BLaER1 treated with 17β-estradiol and CSF1 and Interleukin-3, amounts not matched to agents 10 nM and 100 nM (cell line): Measurements from ENCODE around the gene TNFSF12.
"Not testable (repeated sequence)": the region's sequence is repeated elsewhere in the genome, so short reads cannot be mapped to it uniquely, and the experiment has no call there.

Experiments used
- H3K27ac ChIP-seq, 11 experiments: shearing (Covaris generic); formaldehyde crosslinking; 2 replicates each; pipeline ENCODE4 v1.8.1; 2022
- H3K27me3 ChIP-seq, 11 experiments: shearing (Covaris generic); formaldehyde crosslinking; 2 replicates each; pipeline ENCODE4 v1.8.1; 2022
- H3K36me3 ChIP-seq, 11 experiments: shearing (Covaris generic); formaldehyde crosslinking; 2 replicates each; pipeline ENCODE4 v1.8.1; 2022
- H3K4me1 ChIP-seq, 10 experiments: shearing (Covaris generic); formaldehyde crosslinking; 2 replicates each; pipeline ENCODE4 v1.8.1; 2022
- H3K4me2 ChIP-seq, 11 experiments: shearing (Covaris generic); formaldehyde crosslinking; 2 replicates each; pipeline ENCODE4 v1.8.1; 2022
- H3K4me3 ChIP-seq, 10 experiments: shearing (Covaris generic); formaldehyde crosslinking; 2 replicates each; pipeline ENCODE4 v1.8.1; 2022
- H3K9ac ChIP-seq, 11 experiments: shearing (Covaris generic); formaldehyde crosslinking; 2 replicates each; pipeline ENCODE4 v1.8.1; 2022
- H3K9me3 ChIP-seq, 11 experiments: shearing (Covaris generic); formaldehyde crosslinking; replicated peaks in 1 of 11; 2 replicates each; pipeline ENCODE4 v1.8.1; 2022
- H4K20me1 ChIP-seq, 11 experiments: shearing (Covaris generic); formaldehyde crosslinking; 2 replicates each; pipeline ENCODE4 v1.8.1; 2022
- Cebpa-rat ChIP-seq, 11 experiments: shearing (Covaris generic); IDR thresholded peaks; 2 replicates each; pipeline ENCODE4 v1.8.1; 2022

Gene TNFSF12

GRCh38 chr17:7592422-7593021 is 43.7 kb downstream of the TNFSF12 start:
- Histone ChIP-seq H4K20me1 (peaks cover 0 to 55% (median 12%) of the 10 kb centered on the region in 11 experiments; a peak in 13 of 22 replicates), H3K9me3 (no peaks in the 10 kb centered on the region), H3K36me3 (peaks cover 70 to 97% (median 90%) of the 10 kb centered on the region in 11 experiments), H3K4me1 (peaks cover 11 to 29% (median 21%) of the 10 kb centered on the region in 10 experiments), H3K27ac (no peak overlapping the region), H3K27me3 (no peaks in the 10 kb centered on the region), H3K4me2 (no peak overlapping the region), H3K9ac (0 out of 22 replicates have a peak overlapping the region, but pooled peaks of 2 of the 11 experiments have one; percentile 8 to 15), H3K4me3 (no peak overlapping the region)
- no peak for TF ChIP-seq Cebpa-rat (IDR thresholded peaks at IDR 0.05)

- Histone ChIP-seq H3K4me2 (no peak overlapping the region), H3K9ac (peak overlapping the region in 1 of 11 experiments; percentile 15; a peak in 1 of 22 replicates), H3K9me3 (no peaks in the 10 kb centered on the region), H4K20me1 (peaks cover 0 to 53% (median 12%) of the 10 kb centered on the region in 11 experiments; a peak in 13 of 22 replicates), H3K4me1 (peaks cover 7 to 21% (median 13%) of the 10 kb centered on the region in 10 experiments), H3K36me3 (peaks cover 70 to 96% (median 88%) of the 10 kb centered on the region in 11 experiments), H3K27me3 (no peaks in the 10 kb centered on the region), H3K27ac (no peak overlapping the region), H3K4me3 (no peak overlapping the region)
- no peak for TF ChIP-seq Cebpa-rat (IDR thresholded peaks at IDR 0.05)
These were observed 44.4 kb downstream of the TNFSF12 start for GRCh38 chr17:7593296-7593695.

GRCh38 chr17:7597561-7597960 is 48.7 kb downstream of the TNFSF12 start:
- not testable (repeated sequence) for H3K27me3 ChIP-seq, H3K9me3 ChIP-seq, H3K9ac ChIP-seq, H3K27ac ChIP-seq, H3K4me2 ChIP-seq, H3K4me3 ChIP-seq, H3K4me1 ChIP-seq
- Histone ChIP-seq H3K36me3 (peaks cover 94 to 100% (median 96%) of the 10 kb centered on the region in 11 experiments), H4K20me1 (peaks cover 0 to 14% (median 0%) of the 10 kb centered on the region in 11 experiments; a peak in 4 of 22 replicates)

GRCh38 chr17:7606280-7606679 is 57.4 kb downstream of the TNFSF12 start:
- Histone ChIP-seq H3K9ac (no peak overlapping the region), H3K4me2 (no peak overlapping the region), H3K27me3 (no peaks in the 10 kb centered on the region), H3K36me3 (peaks cover 62 to 100% (median 87%) of the 10 kb centered on the region in 11 experiments), H3K4me3 (no peak overlapping the region), H4K20me1 (peaks cover 3 to 70% (median 47%) of the 10 kb centered on the region in 11 experiments; a peak in 18 of 22 replicates), H3K4me1 (peaks cover 0 to 11% (median 2%) of the 10 kb centered on the region in 10 experiments; a peak in 10 of 20 replicates), H3K27ac (no peak overlapping the region), H3K9me3 (no peaks in the 10 kb centered on the region)
- no peak for TF ChIP-seq Cebpa-rat (IDR thresholded peaks at IDR 0.05)
